C4-2B (cell line): ENCODE measurements around the gene SCUBE1.
"Not testable (repeated sequence)": the region's sequence is repeated elsewhere in the genome, so short reads cannot be mapped to it uniquely, and the experiment has no call there.

Experiments
- H3K27ac ChIP-seq: fragments of 450-650 bp; 2 replicates; pipeline ENCODE4 v1.5.1; 2017
- CTCF ChIP-seq: fragments of 450-650 bp; conservative IDR thresholded peaks from 2 replicates; pipeline ENCODE4 v1.5.1; 2017; ENCODE audit warnings: mild to moderate bottlenecking
- ZFX ChIP-seq: fragments of 450-650 bp; IDR thresholded peaks from 2 replicates; pipeline ENCODE4 v1.6.1; 2017

The SCUBE1 gene

GRCh38 chr22:43288807-43289420 lies 54.3 kb downstream of the SCUBE1 start:
- TF ChIP-seq ZFX (no peak), CTCF (no peak)
- no peak overlapping the region for H3K27ac ChIP-seq

GRCh38 chr22:43288378-43288777 lies 54.8 kb downstream of the SCUBE1 start:
- TF ChIP-seq CTCF (no peak), ZFX (no peak)
- H3K27ac ChIP-seq: no peak overlapping the region

GRCh38 chr22:43287441-43287840 lies 55.7 kb downstream of the SCUBE1 start:
- no peak overlapping the region for H3K27ac ChIP-seq
- no peak for TF ChIP-seq ZFX
- no peak for TF ChIP-seq CTCF

GRCh38 chr22:43281394-43281793 lies 61.8 kb downstream of the SCUBE1 start:
- no peak for TF ChIP-seq ZFX
- no peak for TF ChIP-seq CTCF
- no peak overlapping the region for H3K27ac ChIP-seq

GRCh38 chr22:43280523-43280886 lies 62.7 kb downstream of the SCUBE1 start:
- not testable (repeated sequence) for H3K27ac ChIP-seq

GRCh38 chr22:43279867-43280522 lies 63.2 kb downstream of the SCUBE1 start:
- H3K27ac ChIP-seq: no peak overlapping the region
- TF ChIP-seq CTCF (no peak), ZFX (no peak)

GRCh38 chr22:43277987-43278601 lies 65.1 kb downstream of the SCUBE1 start:
- H3K27ac ChIP-seq: no peak overlapping the region
- TF ChIP-seq ZFX (no peak), CTCF (no peak)
